ENCODE results near the gene YTHDC1.
"Not testable (repeated sequence)": the region's sequence is repeated elsewhere in the genome, so short reads cannot be mapped to it uniquely, and the experiment has no call there.

Gene YTHDC1

DNA sequence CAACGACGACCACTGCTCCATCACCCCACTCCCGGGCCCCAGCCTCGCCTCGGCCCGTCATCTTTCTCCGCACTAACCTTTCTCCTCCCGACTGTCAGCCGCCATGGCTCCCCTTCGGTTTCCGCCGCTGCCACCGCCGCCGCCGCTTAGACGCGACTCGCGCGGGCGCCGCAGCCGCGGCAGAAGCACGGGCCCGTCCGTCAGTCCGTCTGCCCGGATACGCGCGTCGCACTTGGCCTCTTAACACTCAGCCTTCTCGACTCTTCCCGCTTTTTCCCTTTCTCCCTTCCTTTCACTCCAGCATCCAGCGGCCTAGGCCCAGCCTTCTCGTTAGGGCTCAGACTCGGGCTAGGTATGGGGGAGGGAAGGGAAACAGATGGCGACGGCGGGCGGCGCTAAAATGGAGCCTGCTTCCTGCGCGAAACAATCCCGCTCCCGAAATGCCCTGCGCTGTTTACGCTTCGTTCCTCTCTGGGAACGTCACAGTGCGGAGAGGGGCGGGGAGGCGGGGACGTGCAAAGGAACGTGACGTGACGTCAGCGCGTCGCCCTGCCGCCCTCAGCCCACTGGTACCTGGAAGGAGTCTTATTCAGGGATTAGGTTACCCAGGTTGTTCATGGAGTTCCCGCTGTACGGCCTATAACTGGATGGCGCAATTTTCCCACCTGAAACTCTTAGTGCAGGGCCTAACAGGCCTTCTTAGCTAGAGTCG lies at the start of gene YTHDC1:
Gene YTHDC1, minus strand, starts transcription at position 442 of the 712 bp plus-strand sequence. Its CDS starts 337 bp downstream, at position 105.
- DNase-seq (ENCODE audit: low spot score): peak; percentile 95

GRCh38 chr4:68399306-68399705 lies 49.4 kb upstream of the YTHDC1 start:
- DNase-seq (ENCODE audit: low spot score): no peak

DNA sequence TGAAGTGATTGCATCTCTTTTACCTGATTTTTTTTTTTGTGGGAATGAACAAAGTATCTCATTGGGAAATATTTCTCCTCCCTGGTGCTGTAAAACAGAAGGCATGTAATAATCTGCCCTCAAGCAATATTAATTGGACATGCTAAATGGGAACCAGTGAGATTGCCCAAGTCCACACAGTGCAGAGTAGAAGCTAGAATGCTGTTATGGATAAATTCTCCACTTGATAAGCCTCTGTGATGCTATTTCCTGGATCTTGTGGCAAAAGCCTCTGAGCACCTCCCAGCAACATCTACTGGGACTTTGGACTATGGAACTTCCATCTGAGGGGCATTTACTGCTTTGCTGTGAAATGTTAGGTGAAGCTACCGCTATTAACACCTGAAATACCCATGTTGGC lies 46.9 kb upstream of the YTHDC1 start:
- DNase-seq (ENCODE audit: low spot score): no peak

GRCh38 chr4:68391436-68391835 lies 41.5 kb upstream of the YTHDC1 start:
- no peak for DNase-seq (ENCODE audit: low spot score)

DNA sequence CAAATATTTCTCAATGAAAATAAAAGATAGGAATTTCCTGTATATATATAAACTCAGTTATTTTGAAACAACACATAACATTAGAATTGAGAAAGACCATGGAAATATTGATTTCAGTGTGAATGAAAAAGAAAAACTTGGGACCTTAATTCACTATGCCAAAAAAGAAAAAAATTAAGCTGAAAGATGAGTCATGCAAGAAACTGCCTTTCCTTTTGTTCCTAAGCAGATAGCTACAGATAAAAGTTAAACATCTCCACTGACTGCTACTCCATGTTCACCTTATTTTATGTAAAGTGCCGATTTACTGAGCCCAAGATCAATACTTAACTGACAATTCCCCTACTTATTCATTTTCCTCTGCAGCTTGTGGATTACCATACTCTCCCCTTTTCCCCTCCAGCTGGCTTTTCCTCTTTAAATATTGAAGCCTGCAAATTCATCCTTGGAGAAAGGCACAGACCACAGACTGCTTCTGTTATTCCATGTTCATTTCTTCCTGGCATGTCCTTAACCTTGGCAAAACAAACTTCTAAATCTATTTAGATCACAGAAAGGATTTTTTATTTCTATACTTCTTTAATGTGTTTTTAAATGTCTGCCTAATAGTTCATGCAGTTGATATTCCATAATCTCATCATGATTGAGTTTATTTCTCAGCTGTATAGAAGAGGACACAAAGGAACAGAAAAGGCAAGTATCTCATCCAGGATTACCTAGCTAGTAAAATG lies 40.5 kb upstream of the YTHDC1 start:
- no peak for DNase-seq (ENCODE audit: low spot score)

DNA sequence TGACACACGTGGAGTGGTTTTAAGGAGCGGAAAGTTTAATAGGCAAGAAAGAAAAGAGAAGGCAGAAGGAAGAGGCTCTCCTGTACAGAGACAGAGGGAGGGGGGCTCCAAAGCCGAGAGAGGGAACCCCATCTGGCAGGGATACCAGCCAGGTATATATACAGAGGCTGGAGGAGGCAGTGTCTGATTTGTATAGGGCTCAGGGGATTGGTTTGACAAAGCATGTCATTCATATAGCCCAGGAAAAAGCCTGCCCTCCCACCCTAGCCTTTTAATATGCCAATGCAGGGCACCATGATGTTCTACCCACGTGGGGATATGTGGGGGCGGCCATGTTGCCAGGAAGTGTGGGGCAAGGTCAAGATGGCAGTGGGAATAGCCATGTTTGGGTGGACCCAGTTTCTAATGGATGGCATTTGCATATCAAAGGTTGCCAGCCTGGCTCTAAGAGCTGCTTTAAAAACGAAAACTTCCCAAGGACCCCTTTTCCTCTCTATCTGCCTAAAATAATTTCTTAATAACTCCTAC lies 39.6 kb upstream of the YTHDC1 start:
- not testable (repeated sequence) for DNase-seq (ENCODE audit: low spot score)

DNA sequence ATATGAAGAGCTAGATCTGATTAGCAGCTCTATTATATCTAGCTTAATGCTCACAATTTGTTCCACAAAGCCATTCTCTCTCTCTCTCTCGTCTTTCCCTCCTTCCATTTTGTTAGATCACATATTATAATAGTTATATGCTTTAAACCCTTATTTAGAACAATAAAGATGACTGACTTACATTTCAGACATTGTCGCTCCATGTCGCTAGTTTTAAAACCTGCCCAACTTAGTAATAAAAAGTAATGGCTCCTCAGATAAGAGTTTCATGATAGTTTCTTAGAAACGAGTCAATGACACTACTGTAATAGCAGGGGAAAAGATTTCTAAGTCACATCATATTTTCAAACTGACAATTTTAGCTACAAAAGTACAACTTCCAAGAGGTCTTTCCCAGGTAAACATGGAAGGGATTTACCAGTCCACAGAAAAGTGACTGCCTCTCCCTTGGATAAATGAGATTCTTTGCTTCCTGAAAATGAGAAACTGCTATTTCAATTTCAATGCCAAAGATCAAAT lies 38.5 kb upstream of the YTHDC1 start:
- no peak for DNase-seq (ENCODE audit: low spot score)

- no peak for DNase-seq (ENCODE audit: low spot score)
These were observed 35.4 kb upstream of the YTHDC1 start for GRCh38 chr4:68385267-68385666.

- DNase-seq (ENCODE audit: low spot score): no peak
These were observed 33.2 kb upstream of the YTHDC1 start for GRCh38 chr4:68383115-68383514.

- no peak for DNase-seq (ENCODE audit: low spot score)
These were observed 28.3 kb upstream of the YTHDC1 start for GRCh38 chr4:68378226-68378625.

DNA sequence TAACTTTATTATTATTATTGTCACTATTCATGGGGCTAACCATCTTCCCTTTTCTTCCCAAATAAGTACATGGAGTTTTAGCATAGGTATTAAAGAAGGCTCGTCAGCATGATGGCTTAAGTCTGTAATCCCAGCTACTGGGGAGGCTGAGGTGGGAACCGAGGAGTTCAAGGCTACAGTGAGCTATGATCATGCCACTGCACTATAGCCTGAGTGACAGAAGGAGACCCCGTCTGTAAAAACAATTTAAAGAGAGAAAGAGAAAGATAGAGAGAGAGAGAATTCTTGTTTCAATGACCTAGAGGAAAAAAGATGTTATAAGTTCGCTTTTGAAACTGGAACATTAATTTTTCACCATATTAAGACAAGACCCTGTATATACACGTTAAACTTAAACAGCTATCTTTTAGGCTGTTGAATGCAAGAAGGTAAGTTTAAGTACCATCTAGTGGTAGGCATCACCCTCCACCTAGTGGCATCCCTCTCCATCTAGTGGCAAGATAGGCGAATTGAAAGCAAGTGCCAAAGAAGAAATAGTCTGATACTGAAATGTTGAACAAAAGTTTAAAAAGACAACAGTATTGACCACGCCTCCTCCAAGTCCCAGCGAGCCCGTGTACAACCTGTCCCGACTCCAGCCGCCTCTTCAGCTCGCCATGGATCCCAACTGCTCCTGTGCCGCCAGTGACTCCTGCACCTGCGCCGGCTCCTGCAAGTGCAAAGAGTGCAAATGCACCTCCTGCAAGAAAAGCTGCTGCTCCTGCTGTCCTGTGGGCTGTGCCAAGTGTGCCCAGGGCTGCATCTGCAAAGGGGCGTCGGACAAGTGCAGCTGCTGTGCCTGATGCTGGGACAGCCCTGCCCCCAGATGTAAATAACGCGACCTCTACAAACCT lies 26.0 kb upstream of the YTHDC1 start:
- DNase-seq (ENCODE audit: low spot score): peak; percentile 70

DNA sequence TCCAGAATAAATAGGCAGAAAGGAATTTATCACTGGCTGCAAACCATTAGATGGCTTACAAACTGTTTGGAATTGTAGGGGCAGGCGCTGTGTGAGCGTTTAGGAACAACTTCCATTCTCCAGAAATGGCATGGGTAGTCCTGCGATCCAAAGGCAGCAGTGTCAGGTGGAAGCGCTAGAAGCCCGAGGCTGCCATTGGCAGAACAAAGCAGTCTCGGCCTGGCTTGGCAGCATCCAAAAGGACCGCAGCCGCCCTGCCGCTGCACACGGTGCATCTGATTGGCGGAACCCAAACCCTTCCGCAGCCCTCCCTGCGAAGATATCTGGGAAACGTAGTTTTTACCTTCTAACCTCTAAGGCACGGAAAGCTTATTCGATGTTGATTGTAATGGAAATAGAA lies 23.6 kb upstream of the YTHDC1 start:
- DNase-seq (ENCODE audit: low spot score): peak; percentile 87

DNA sequence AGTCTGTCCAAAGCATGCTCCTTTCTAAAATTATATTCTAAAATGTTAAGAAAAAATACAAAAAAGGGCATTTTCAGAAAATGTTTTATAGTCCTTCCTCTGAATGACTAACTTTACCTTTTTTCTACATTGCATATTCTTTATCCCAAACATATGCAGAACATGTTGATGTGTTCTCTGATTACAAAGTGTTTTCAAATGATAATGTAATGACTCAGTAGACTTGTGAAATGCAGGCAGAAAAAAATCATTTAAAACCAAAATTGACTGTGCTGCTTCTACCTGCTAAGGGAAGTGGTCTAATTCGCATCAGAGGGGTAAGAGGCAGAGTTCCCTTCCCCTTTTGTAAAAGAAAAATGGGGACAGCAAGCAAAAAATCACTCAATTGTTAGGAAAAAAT lies 22.7 kb upstream of the YTHDC1 start:
- DNase-seq (ENCODE audit: low spot score): no peak

GRCh38 chr4:68369142-68369805 lies 19.4 kb upstream of the YTHDC1 start:
- peak; percentile 32 for DNase-seq (ENCODE audit: low spot score)

GRCh38 chr4:68368691-68369131 lies 18.8 kb upstream of the YTHDC1 start:
- DNase-seq (ENCODE audit: low spot score): peak; percentile 73

GRCh38 chr4:68367835-68368234 lies 17.9 kb upstream of the YTHDC1 start:
- DNase-seq (ENCODE audit: low spot score): no peak

DNA sequence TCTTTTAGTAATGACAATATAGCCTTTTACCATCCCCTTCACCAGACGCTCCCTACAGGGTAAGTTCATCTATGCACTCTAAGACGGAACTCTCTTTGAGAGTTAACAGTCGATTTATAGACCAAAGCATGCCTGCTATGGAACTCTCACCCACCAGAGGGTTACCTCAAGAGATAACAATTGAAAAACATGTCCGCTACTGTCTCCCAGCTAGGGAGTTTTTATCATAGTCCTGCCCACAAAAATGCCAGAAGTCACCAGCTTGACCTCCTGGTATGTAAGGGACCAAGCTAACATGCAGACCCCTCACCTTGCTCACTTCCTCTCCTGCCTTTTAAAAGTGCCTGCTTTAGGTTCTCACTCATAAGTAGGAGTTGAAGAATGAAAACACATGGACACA lies 16.7 kb upstream of the YTHDC1 start:
- DNase-seq (ENCODE audit: low spot score): no peak

DNA sequence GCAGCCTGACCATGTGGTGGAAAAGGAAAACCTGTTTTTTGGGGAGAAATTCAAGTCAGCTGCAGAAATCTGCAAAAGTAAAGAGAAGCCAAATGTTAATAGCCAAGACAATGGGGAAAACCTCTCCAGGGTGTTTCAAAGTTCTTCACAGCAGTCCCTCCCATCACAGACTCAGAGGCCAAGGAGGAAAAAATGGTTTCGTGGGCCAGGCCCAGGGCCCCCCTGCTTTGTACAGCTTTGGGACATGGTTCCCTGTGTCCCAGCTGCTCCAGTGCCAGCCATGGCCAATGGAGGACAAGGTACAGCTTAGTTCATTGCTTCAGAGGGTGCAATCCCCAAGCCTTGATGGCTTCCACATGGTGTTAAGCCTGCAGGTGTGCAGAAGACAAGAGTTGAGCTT lies 15.2 kb upstream of the YTHDC1 start:
- no peak for DNase-seq (ENCODE audit: low spot score)

GRCh38 chr4:68361146-68361589 lies 11.3 kb upstream of the YTHDC1 start:
- DNase-seq (ENCODE audit: low spot score): peak; percentile 58

DNA sequence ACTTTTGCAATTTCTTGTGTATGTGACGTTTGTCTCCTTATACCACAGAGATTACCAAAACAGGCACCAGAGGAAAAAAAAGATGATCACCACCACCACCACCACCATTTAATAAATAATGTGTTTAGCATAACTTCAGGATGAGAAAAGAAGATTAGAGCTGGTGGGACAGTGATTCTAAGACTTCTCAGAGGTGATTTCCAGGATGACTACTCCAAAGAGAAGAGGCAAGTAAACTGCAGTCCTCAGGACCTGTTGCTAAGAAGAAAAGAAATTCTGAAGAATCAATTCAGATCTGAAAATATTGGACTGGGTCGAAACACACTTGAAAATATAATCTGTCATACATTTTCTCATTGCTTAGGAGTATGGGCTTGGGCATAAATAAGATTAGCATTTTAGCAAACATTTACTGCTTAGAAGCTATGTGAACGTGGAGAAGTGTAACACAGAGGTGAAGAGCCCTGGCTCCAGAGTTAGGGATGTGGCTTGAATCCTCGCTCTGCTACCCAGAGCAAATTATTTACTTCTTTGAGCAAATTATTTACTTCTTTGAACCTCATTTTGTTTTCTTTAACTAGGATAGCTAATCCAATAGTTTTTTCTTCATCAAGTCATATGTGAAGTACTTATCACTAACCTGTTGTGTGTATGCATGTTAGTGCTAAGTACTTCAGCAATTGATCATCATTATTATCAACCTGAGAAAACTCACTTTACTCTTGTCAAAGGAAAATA lies 10.5 kb upstream of the YTHDC1 start:
- DNase-seq (ENCODE audit: low spot score): no peak

DNA sequence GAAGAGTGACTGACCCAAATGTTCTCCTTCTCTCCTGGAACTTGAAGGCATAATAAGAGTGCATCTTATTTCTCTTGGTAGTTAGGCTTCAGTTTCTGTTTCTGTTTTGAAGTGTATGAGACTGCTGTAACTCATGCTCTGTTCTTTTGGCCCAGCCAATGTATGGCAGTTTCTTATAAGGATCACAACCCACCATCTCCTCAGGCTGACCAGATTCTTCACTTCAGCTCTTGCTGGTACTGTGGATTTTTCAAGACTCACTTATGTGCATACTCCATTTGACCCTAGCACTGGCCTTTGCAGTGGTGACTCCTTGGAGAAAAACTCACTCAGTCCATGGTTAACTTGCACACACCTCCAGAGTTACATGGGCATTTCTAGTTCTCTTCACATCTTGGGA lies 9.6 kb upstream of the YTHDC1 start:
- DNase-seq (ENCODE audit: low spot score): no peak
